ENCODE data around the gene LIPN.
"Not testable (repeated sequence)": the region's sequence is repeated elsewhere in the genome, so short reads cannot be mapped to it uniquely, and the experiment has no call there.

LIPN gene

GRCh38 chr10:88731296-88731695 is 28.5 kb upstream of the LIPN start:
- H3K4me3 ChIP-seq (ENCODE audit: low read length) = no peak overlapping the region
- no peak for TF ChIP-seq CTCF (conservative IDR thresholded peaks at IDR 0.05; ENCODE audit: low read length)
- no peak for DNase-seq (ENCODE audit: low read depth)

- TF ChIP-seq CTCF (conservative IDR thresholded peaks at IDR 0.05; ENCODE audit: low read length) = no peak
- DNase-seq (ENCODE audit: low read depth) = no peak
- no peak overlapping the region for H3K4me3 ChIP-seq (ENCODE audit: low read length)
Observed at GRCh38 chr10:88733215-88733614, 26.6 kb upstream of the LIPN start.

GRCh38 chr10:88735661-88736060 is 24.2 kb upstream of the LIPN start:
- no peak overlapping the region for H3K4me3 ChIP-seq (ENCODE audit: low read length)
- no peak for TF ChIP-seq CTCF (conservative IDR thresholded peaks at IDR 0.05; ENCODE audit: low read length)
- peak; percentile 10 for DNase-seq (ENCODE audit: low read depth)

GRCh38 chr10:88741921-88742320 is 17.9 kb upstream of the LIPN start:
- H3K4me3 ChIP-seq (ENCODE audit: low read length); DNase-seq (ENCODE audit: low read depth): not testable (repeated sequence)

GRCh38 chr10:88742448-88742847 is 17.4 kb upstream of the LIPN start:
- H3K4me3 ChIP-seq (ENCODE audit: low read length) = no peak overlapping the region
- DNase-seq (ENCODE audit: low read depth) = no peak
- TF ChIP-seq CTCF (conservative IDR thresholded peaks at IDR 0.05; ENCODE audit: low read length) = no peak

GRCh38 chr10:88744002-88744401 is 15.8 kb upstream of the LIPN start:
- TF ChIP-seq CTCF (conservative IDR thresholded peaks at IDR 0.05; ENCODE audit: low read length) = no peak
- H3K4me3 ChIP-seq (ENCODE audit: low read length) = no peak overlapping the region
- DNase-seq (ENCODE audit: low read depth) = no peak

GRCh38 chr10:88745633-88746032 is 14.2 kb upstream of the LIPN start:
- no peak for TF ChIP-seq CTCF (conservative IDR thresholded peaks at IDR 0.05; ENCODE audit: low read length)
- no peak for DNase-seq (ENCODE audit: low read depth)
- no peak overlapping the region for H3K4me3 ChIP-seq (ENCODE audit: low read length)

- peak; percentile 85 for DNase-seq (ENCODE audit: low read depth)
- no peak for TF ChIP-seq CTCF (conservative IDR thresholded peaks at IDR 0.05; ENCODE audit: low read length)
- H3K4me3 ChIP-seq (ENCODE audit: low read length) = no peak overlapping the region
Observed at GRCh38 chr10:88754287-88754686, 5.5 kb upstream of the LIPN start.

Measured in AG10803 (cell line).